Stimulated activated CD8-positive, alpha-beta memory T cell treated with anti-CD3 and anti-CD28 coated beads, Interleukin-12 subunit alpha, Interleukin-12 subunit beta, amount 100 ng/mL, for 4 hours (primary cell): ENCODE results near the gene OR8H1.

Source experiments
- DNase-seq: peaks from one replicate; pipeline ENCODE4 v3.0.0-alpha.2; 2020; ENCODE audit warnings: low read depth

OR8H1 gene, protein sequence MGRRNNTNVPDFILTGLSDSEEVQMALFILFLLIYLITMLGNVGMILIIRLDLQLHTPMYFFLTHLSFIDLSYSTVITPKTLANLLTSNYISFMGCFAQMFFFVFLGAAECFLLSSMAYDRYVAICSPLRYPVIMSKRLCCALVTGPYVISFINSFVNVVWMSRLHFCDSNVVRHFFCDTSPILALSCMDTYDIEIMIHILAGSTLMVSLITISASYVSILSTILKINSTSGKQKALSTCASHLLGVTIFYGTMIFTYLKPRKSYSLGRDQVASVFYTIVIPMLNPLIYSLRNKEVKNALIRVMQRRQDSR

DNA sequence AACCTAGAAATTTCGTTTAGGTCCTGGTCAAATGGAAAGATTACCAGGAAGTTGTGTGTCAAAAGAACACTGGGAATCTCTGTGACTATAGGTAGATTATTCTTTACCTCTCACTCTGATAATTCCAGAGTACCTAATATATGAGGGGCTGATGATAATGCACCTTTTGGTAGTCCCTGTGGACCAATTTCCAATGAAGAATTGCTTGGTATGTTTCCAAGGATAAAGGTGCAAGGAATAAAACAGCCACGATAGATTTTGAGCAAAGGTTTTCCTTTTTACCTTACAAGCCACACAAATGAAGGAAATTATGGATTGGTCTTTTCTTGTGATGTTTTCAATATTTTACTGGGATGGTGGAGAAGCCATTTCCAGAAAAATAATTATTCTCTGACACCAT is at the start of gene OR8H1:
TSS of gene OR8H1 (minus strand) at position 101 of the 400 bp plus-strand sequence. CDS start 1,192 bp downstream, outside the sequence.
- DNase-seq, result no peak

DNA sequence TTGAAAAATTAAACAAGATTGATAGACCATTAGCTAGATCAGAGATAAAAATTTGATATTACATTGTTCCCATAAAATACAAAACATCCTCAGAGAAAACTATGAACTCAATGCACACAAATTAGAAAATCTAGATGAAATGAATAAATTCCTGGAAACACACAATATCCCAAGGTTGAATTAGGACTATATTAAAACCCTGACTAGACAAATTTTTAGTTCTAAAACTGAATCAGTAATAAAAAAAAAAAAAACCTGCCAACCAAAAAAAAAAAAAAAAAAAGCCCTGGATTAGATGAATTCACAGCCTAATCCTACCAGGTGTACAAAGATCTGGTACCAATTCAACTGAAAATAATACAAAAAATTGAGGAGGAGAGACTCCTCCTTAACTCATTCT is 48.2 kb upstream of the OR8H1 start:
- no peak for DNase-seq

DNA sequence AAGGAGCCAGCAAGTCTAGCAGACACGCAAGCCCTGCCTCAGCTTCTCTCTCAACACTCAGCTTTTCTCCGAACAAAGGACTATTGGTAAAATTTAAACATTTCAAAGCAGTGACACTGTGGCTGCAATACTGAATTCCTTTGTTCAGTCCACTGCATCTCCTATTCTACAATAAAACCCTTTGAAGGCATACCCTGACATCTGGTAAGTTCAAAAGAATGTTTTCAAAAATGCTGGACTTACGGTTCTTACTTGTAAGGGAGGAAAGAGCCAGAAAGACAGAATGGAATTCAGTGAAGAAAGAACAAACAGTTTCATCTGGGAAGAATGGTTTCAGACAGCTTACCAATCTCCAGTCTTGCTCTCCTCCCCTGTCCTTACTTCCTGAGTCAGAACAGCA is 41.1 kb upstream of the OR8H1 start:
- DNase-seq, result no peak

DNA sequence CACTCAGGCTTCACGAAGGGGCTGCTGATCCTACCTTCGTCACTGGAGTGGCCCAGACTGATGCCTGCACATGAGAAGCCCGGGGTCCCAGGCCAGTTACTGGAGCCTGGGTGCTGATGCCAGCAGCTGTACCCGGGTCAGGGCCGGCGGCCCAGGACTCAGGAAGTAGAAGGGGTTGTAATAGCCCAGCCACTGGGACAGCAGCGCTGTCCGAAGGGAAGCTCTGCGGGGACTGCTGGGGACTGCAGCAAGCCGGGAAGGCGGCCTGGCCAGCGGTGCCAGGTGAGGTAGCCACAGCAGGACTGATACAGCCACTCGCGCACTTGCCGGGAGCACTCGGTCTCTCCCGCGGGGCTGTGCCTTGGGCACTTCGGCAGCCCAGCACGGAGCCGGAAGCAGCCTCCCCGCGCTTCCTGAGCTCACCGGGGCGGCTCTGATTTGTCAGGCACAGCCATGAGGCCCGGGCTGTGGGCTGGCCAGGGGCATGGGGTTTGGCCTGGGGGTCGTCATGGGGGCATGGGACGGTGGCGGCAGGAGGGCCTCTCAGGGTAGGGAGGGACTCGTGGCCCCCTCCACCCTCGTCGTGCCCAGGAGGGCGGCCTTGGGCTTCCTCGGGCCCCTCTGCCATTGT is 39.9 kb upstream of the OR8H1 start:
- DNase-seq, result no peak

DNA sequence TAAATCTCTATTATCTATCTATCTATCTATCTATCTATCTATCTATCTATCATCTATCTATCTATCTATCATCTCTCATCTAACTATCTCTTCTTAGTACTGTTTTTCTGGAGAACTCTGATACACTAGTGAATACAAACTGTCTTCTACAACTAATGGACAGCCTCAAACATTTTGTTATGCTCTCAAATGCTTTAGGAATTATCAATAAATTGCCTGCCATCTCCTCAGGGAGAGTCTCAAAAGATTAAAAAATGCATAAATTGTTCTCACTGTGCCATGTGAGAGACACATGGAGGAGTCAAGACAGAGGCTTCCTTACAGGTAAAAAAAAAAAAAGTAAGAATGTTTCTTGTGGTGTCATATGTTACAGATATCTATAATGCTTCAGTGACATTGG is 22.8 kb upstream of the OR8H1 start, which contains the start of gene OR8K3:
TSS of gene OR8K3 (plus strand) at position 301 of the 400 bp plus-strand sequence. CDS start 3,163 bp downstream, outside the sequence.
- no peak for DNase-seq

DNA sequence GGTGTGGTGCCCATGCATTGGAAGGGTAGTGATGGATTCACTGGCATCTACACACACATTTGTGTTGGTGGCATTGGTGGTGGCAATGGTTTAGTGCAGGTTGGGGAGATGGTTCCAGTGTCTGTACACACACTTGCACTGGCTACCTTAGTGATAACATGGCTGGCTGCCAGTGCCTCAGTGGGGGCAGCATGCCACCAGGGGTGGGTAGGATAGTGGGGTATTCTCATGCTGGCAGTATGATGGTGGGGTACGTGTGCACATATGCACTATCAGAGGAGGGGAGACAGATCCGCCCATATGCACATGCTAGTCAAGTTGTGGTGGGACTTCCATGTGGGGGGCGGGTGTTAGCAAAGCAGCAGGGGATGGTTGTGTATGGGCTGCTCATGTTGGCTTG is 15.8 kb upstream of the OR8H1 start:
- no peak for DNase-seq

DNA sequence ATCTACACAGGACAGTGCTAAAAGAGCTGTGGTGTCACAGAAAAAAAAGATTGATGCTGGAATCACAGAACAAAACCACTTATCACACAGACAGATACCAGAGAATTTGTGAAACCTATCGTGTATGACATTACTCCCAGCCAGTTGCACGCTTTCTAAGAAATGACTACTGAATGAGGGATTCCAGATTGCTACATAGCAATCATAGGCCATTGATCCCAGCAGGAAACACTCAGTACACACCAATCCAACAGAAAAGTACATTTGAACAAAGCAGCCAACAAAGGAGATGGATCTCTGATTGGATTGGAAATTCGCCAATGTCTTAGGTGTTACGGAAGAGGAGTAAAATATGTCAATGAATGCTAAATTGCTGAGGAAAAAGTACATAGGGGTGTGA is 4.8 kb upstream of the OR8H1 start:
- DNase-seq, result no peak

DNA sequence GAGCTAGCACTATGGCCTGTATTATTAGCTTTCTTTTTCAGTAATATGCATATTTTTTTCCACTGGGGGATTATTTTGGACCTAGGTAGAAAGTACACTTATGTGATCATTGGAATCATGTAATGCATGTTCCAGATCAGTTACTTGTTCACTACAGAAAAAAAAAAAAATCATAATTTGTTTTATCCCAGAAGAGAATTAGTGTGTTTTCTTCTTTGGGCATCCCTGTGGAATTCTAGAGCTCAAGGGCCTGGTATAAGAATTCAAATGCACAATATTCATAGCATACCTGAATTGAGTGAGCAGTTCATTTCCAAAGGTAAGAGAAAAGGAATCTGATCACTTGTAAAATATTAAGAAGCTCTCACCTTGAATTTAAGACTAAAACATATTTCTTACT is 18.2 kb downstream of the OR8H1 start, which contains the start of gene OR5T1:
TSS of gene OR5T1 (plus strand) at position 301 of the 400 bp plus-strand sequence. CDS start 1,485 bp downstream, outside the sequence.
- DNase-seq, result no peak

DNA sequence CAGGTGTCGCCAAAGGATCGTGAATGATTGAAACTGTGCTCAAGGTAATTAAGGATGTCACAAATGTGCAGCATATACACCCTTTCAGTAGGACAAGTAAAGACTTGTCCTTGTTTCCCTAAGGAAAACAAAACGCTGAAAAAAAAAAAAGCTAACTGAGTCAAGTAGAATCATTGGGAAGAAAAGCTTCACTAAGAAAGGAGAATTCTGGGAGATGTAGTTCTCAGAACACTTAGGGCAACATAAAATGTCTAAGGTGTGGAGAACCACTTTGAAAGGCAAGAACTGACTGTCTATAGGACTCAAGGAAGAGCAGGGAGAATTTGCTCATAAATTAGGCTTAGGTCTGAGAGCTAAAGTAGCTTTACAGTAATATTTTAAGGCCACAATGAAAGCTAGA is 21.0 kb downstream of the OR8H1 start:
- DNase-seq, result no peak

DNA sequence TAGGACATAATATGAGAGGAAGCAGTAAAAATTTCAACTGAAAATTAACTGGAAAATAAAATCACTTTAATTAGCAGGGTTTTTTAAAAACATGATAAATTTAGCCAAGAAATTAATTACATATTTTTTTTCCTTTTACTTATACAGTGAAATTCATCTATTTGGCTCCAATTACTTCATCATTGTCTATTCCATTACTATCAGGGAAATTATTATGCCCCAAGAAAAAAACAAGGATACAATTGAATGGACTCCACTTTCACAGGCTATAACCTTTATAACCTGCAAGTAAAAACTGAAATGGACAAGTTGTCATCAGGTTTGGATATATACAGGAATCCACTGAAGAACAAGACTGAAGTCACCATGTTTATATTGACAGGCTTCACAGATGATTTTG is 40.1 kb downstream of the OR8H1 start, which contains the start of gene OR5T3:
TSS of gene OR5T3 (plus strand) at position 301 of the 400 bp plus-strand sequence. CDS start at position 301, 0 bp downstream.
- DNase-seq, result no peak
